Thyroid gland (tissue), 4 donors: ENCODE measurements around the gene LSM5. TPM values are rescaled to one million over a fixed set of nuclear protein-coding genes. Genes with fewer than 3 reads are reported as not detected.

ENCODE experiments used
- DNase-seq, 2 donors: peaks; one replicate each; pipeline ENCODE4 v3.0.0-alpha.2; 2019
- H3K27ac ChIP-seq, 3 donors: fragments of 200-600 bp; sonication (generic); 1 replicate in 2 of 3; 2 replicates in 1 of 3; pipeline ENCODE4 v1.5.1; 2016 to 2019; ENCODE audit warnings: mild to moderate bottlenecking in 1 of 3, moderate library complexity in 1 of 3
- H3K27me3 ChIP-seq: fragments of 200-600 bp; sonication (generic); one replicate; pipeline ENCODE4 v1.5.1; 2019
- H3K36me3 ChIP-seq, 2 donors: fragments of 200-600 bp; sonication (generic); one replicate each; pipeline ENCODE4 v1.5.1; 2016 to 2019
- H3K4me1 ChIP-seq, 2 donors: fragments of 200-600 bp; sonication (generic); one replicate each; pipeline ENCODE4 v1.5.1; 2017 to 2019
- H3K4me3 ChIP-seq, 3 donors: fragments of 200-600 bp; sonication (generic); replicated peaks in 1 of 3; 1 replicate in 2 of 3; 2 replicates in 1 of 3; pipeline ENCODE4 v1.5.1; 2016; ENCODE audit warnings: mild to moderate bottlenecking in 1 of 3
- H3K9me3 ChIP-seq: fragments of 200-600 bp; sonication (generic); one replicate; pipeline ENCODE4 v1.5.1; 2017
- CTCF ChIP-seq, 6 experiments: fragments of 200-600 bp in 3 of 6; fragments of 450-650 bp in 3 of 6; sonication (generic) in 3 of 6; IDR thresholded peaks; one replicate each; pipeline ENCODE4 v1.5.1; 2016 to 2019; ENCODE audit warnings: antibody characterized with exemption in 6 of 6, mild to moderate bottlenecking in 2 of 6, inconsistent platforms in 1 of 6, moderate library complexity in 1 of 6
- POLR2A ChIP-seq, 2 donors: fragments of 450-650 bp; IDR thresholded peaks; one replicate each; pipeline ENCODE4 v1.6.1; 2017; ENCODE audit warnings: antibody characterized with exemption in 2 of 2, mild to moderate bottlenecking in 2 of 2, moderate library complexity in 1 of 2
- WGBS, 2 donors: methylation state at CpG; one replicate each; pipeline ENCODE4 v1.1.5; 2017; 5-methylcytosine and 5-hydroxymethylcytosine counted together
- intact Hi-C: fragments of 100-400 bp; cut with DNase I; formaldehyde crosslinking; loops from one replicate; pipeline ENCODE4 v1.15.1; 2023
- total RNA-seq, 4 donors: library from RNA; depleted of rRNA; stranded (reverse); fragments of >200 nt; gene quantifications; one replicate each; pipeline ENCODE4 v1.2.3, GENCODE V29; 2016

LSM5 gene
- total RNA-seq, 4 donors from 2014 or later = 26.4 to 94.6 (median 51.0) TPM

GRCh38 chr7:32481176-32481575 is 9.0 kb downstream of the LSM5 start:
- DNase-seq = no peak
- TF ChIP-seq CTCF (IDR thresholded peaks at IDR 0.05) = no peak
- Histone ChIP-seq H3K4me3 (no peak overlapping the region), H3K4me1 (no peaks in the 10 kb centered on the region), H3K9me3 (no peaks in the 10 kb centered on the region), H3K27ac (no peak overlapping the region), H3K27me3 (no peaks in the 10 kb centered on the region), H3K36me3 (peaks cover 0 to 4% of the 10 kb centered on the region in 2 donors)
- WGBS, 2 donors = 55 to 69% methylated on average over 1 of the region's 1 CpG
- intact Hi-C loops = no loop called here

- no peaks in the 10 kb centered on the region for H3K27me3 ChIP-seq
- no peak for TF ChIP-seq POLR2A (IDR thresholded peaks at IDR 0.05)
- TF ChIP-seq CTCF (IDR thresholded peaks at IDR 0.05) = peak in 4 of 6 experiments; percentile 25 to 59 (median 40)
- no peaks in the 10 kb centered on the region for H3K4me1 ChIP-seq
- no peak overlapping the region for H3K4me3 ChIP-seq
- H3K9me3 ChIP-seq = no peaks in the 10 kb centered on the region
- no peak overlapping the region for H3K27ac ChIP-seq
- intact Hi-C loops = no loop called here
- 64 to 69% methylated on average over 1 to 2 of the region's 2 CpGs for WGBS, 2 donors
- no peak for DNase-seq
- no peaks in the 10 kb centered on the region for H3K36me3 ChIP-seq
Observed at GRCh38 chr7:32479574-32480200, 10.5 kb downstream of the LSM5 start.

GRCh38 chr7:32477649-32477980 is 12.6 kb downstream of the LSM5 start:
- 80 to 92% methylated on average over 1 of the region's 1 CpG for WGBS, 2 donors
- no peak for DNase-seq
- no peak overlapping the region for H3K4me3 ChIP-seq
- no peak overlapping the region for H3K27ac ChIP-seq
- H3K9me3 ChIP-seq = no peaks in the 10 kb centered on the region
- intact Hi-C loops = no loop called here
- no peaks in the 10 kb centered on the region for H3K36me3 ChIP-seq
- TF ChIP-seq POLR2A (IDR thresholded peaks at IDR 0.05) = no peak
- TF ChIP-seq CTCF (IDR thresholded peaks at IDR 0.05) = no peak
- H3K4me1 ChIP-seq = no peaks in the 10 kb centered on the region
- H3K27me3 ChIP-seq = no peaks in the 10 kb centered on the region

- no peaks in the 10 kb centered on the region for H3K27me3 ChIP-seq
- no peak overlapping the region for H3K27ac ChIP-seq
- no peak for DNase-seq
- no peak for TF ChIP-seq CTCF (IDR thresholded peaks at IDR 0.05)
- no peak for TF ChIP-seq POLR2A (IDR thresholded peaks at IDR 0.05)
- H3K36me3 ChIP-seq = no peaks in the 10 kb centered on the region
- 65 to 67% methylated on average over 3 of the region's 3 CpGs for WGBS, 2 donors
- intact Hi-C loops = no loop called here
- H3K9me3 ChIP-seq = no peaks in the 10 kb centered on the region
- H3K4me1 ChIP-seq = no peaks in the 10 kb centered on the region
- H3K4me3 ChIP-seq = no peak overlapping the region
Observed at GRCh38 chr7:32476816-32477648, 13.1 kb downstream of the LSM5 start.

GRCh38 chr7:32474008-32474407 is 16.2 kb downstream of the LSM5 start:
- Histone ChIP-seq H3K4me1 (no peaks in the 10 kb centered on the region), H3K36me3 (no peaks in the 10 kb centered on the region), H3K27me3 (no peaks in the 10 kb centered on the region), H3K27ac (no peak overlapping the region), H3K9me3 (no peaks in the 10 kb centered on the region), H3K4me3 (no peak overlapping the region)
- no peak for DNase-seq
- intact Hi-C loops = no loop called here
- WGBS, 2 donors = 29 to 30% methylated on average over 1 of the region's 1 CpG
- TF ChIP-seq POLR2A (IDR thresholded peaks at IDR 0.05) (no peak), CTCF (IDR thresholded peaks at IDR 0.05) (no peak)
